ENCODE data around the gene ADRA2C.

Gene ADRA2C

GRCh38 chr4:3756343-3757059, 9.7 kb upstream of the ADRA2C start:
- Histone ChIP-seq H3K9me3 (ENCODE audit: control insufficient read depth, low read length) (no peaks in the 10 kb centered on the region), H3K4me3 (ENCODE audit: insufficient read depth in 1 of 2, low read depth in 1 of 2, low read length in 2 of 2) (no peak overlapping the region), H2BK12ac (ENCODE audit: low read length in 2 of 2) (no peak overlapping the region), H2BK15ac (ENCODE audit: low read depth, poor library complexity, severe bottlenecking) (no peak overlapping the region), H3K36me3 (ENCODE audit: control insufficient read depth in 1 of 2, insufficient read depth in 2 of 2, low read depth in 1 of 2, low read length in 2 of 2) (no peaks in the 10 kb centered on the region), H3K4me1 (ENCODE audit: control insufficient read depth, insufficient read depth, low read depth, low read length) (peaks cover 1% of the 10 kb centered on the region), H4K8ac (ENCODE audit: low read length) (no peak overlapping the region), H3K14ac (ENCODE audit: low read length in 2 of 2) (no peak overlapping the region), H3K4ac (ENCODE audit: low read depth in 1 of 2, low read length in 2 of 2) (no peak overlapping the region), H2AFZ (ENCODE audit: low read depth, low read length) (no peak overlapping the region), H3K18ac (ENCODE audit: low read depth in 1 of 2, low read length in 2 of 2) (no peak overlapping the region), H3K27me3 (ENCODE audit: control insufficient read depth in 1 of 2, insufficient read depth in 1 of 2, low read length in 2 of 2) (peaks cover 7 to 76% of the 10 kb centered on the region in 2 experiments), H3K79me1 (replicated peaks; ENCODE audit: low read length, poor library complexity, severe bottlenecking) (no peaks in the 10 kb centered on the region), H3K23ac (ENCODE audit: low read length in 2 of 2) (no peak overlapping the region), H3K9ac (ENCODE audit: low read length) (no peak overlapping the region), H3K4me2 (ENCODE audit: low read length, poor library complexity, severe bottlenecking) (no peak overlapping the region), H2AK5ac (ENCODE audit: low read length, severe bottlenecking) (no peak overlapping the region), H2BK120ac (ENCODE audit: low read depth, low read length) (no peak overlapping the region), H2BK5ac (ENCODE audit: low read depth, low read length, poor library complexity, severe bottlenecking) (no peak overlapping the region), H4K91ac (ENCODE audit: low read length) (no peak overlapping the region), H3K27ac (ENCODE audit: low read length, poor library complexity, severe bottlenecking) (no peak overlapping the region)
- no peak for DNase-seq
- 84% methylated on average over 12 of the region's 12 CpGs for WGBS

GRCh38 chr4:3759236-3759635, 6.9 kb upstream of the ADRA2C start:
- H4K8ac ChIP-seq (ENCODE audit: low read length): no peak overlapping the region
- H3K14ac ChIP-seq (ENCODE audit: low read length in 2 of 2): no peak overlapping the region
- no peak overlapping the region for H3K4me2 ChIP-seq (ENCODE audit: low read length, poor library complexity, severe bottlenecking)
- WGBS: 88% methylated on average over 15 of the region's 15 CpGs
- H3K9me3 ChIP-seq (ENCODE audit: control insufficient read depth, low read length): no peaks in the 10 kb centered on the region
- no peak overlapping the region for H3K4me3 ChIP-seq (ENCODE audit: insufficient read depth in 1 of 2, low read depth in 1 of 2, low read length in 2 of 2)
- no peak overlapping the region for H3K23ac ChIP-seq (ENCODE audit: low read length in 2 of 2)
- H3K4ac ChIP-seq (ENCODE audit: low read depth in 1 of 2, low read length in 2 of 2): no peak overlapping the region
- no peak overlapping the region for H2BK12ac ChIP-seq (ENCODE audit: low read length in 2 of 2)
- peaks cover 20 to 77% of the 10 kb centered on the region in 2 experiments for H3K27me3 ChIP-seq (ENCODE audit: control insufficient read depth in 1 of 2, insufficient read depth in 1 of 2, low read length in 2 of 2)
- no peak overlapping the region for H2BK120ac ChIP-seq (ENCODE audit: low read depth, low read length)
- no peaks in the 10 kb centered on the region for H3K36me3 ChIP-seq (ENCODE audit: control insufficient read depth in 1 of 2, insufficient read depth in 2 of 2, low read depth in 1 of 2, low read length in 2 of 2)
- H3K27ac ChIP-seq (ENCODE audit: low read length, poor library complexity, severe bottlenecking): no peak overlapping the region
- H4K91ac ChIP-seq (ENCODE audit: low read length): no peak overlapping the region
- no peaks in the 10 kb centered on the region for H3K79me1 ChIP-seq (replicated peaks; ENCODE audit: low read length, poor library complexity, severe bottlenecking)
- no peak overlapping the region for H2AFZ ChIP-seq (ENCODE audit: low read depth, low read length)
- H2BK15ac ChIP-seq (ENCODE audit: low read depth, poor library complexity, severe bottlenecking): no peak overlapping the region
- H2AK5ac ChIP-seq (ENCODE audit: low read length, severe bottlenecking): no peak overlapping the region
- DNase-seq: no peak
- no peak overlapping the region for H3K9ac ChIP-seq (ENCODE audit: low read length)
- peaks cover 1% of the 10 kb centered on the region for H3K4me1 ChIP-seq (ENCODE audit: control insufficient read depth, insufficient read depth, low read depth, low read length)
- H3K18ac ChIP-seq (ENCODE audit: low read depth in 1 of 2, low read length in 2 of 2): no peak overlapping the region
- H2BK5ac ChIP-seq (ENCODE audit: low read depth, low read length, poor library complexity, severe bottlenecking): no peak overlapping the region

DNA sequence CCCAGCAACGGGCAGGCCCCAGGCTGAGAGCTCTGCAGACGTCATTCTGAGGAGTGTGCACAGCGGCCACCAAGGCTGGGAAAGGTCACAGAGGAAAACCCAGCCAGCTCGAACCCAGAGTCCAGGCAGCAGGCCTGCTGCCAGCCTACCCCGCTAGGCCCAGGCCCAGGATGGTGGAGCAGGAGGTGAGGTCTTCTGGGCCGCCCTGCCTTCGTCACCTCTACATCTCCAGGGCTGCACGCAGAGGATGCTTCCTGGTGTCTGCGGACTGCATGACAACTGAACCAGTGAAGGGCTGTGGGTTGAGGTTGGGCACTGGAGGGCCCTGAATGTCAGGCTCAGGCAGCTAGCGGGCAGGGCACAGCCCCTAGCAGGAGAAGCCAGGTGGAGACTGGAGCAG, 5.8 kb upstream of the ADRA2C start:
- H3K79me1 ChIP-seq (replicated peaks; ENCODE audit: low read length, poor library complexity, severe bottlenecking): no peaks in the 10 kb centered on the region
- H3K9me3 ChIP-seq (ENCODE audit: control insufficient read depth, low read length): no peaks in the 10 kb centered on the region
- H3K18ac ChIP-seq (ENCODE audit: low read depth in 1 of 2, low read length in 2 of 2): no peak overlapping the region
- 81% methylated on average over 10 of the region's 10 CpGs for WGBS
- no peak overlapping the region for H3K23ac ChIP-seq (ENCODE audit: low read length in 2 of 2)
- H3K9ac ChIP-seq (ENCODE audit: low read length): no peak overlapping the region
- H3K27ac ChIP-seq (ENCODE audit: low read length, poor library complexity, severe bottlenecking): no peak overlapping the region
- H2BK120ac ChIP-seq (ENCODE audit: low read depth, low read length): no peak overlapping the region
- H4K91ac ChIP-seq (ENCODE audit: low read length): no peak overlapping the region
- H2AFZ ChIP-seq (ENCODE audit: low read depth, low read length): no peak overlapping the region
- no peak overlapping the region for H3K4ac ChIP-seq (ENCODE audit: low read depth in 1 of 2, low read length in 2 of 2)
- no peak overlapping the region for H3K4me2 ChIP-seq (ENCODE audit: low read length, poor library complexity, severe bottlenecking)
- H3K27me3 ChIP-seq (ENCODE audit: control insufficient read depth in 1 of 2, insufficient read depth in 1 of 2, low read length in 2 of 2): peaks cover 24 to 78% of the 10 kb centered on the region in 2 experiments
- no peaks in the 10 kb centered on the region for H3K36me3 ChIP-seq (ENCODE audit: control insufficient read depth in 1 of 2, insufficient read depth in 2 of 2, low read depth in 1 of 2, low read length in 2 of 2)
- H2BK12ac ChIP-seq (ENCODE audit: low read length in 2 of 2): no peak overlapping the region
- H2BK5ac ChIP-seq (ENCODE audit: low read depth, low read length, poor library complexity, severe bottlenecking): no peak overlapping the region
- H4K8ac ChIP-seq (ENCODE audit: low read length): no peak overlapping the region
- no peak overlapping the region for H2AK5ac ChIP-seq (ENCODE audit: low read length, severe bottlenecking)
- H3K4me1 ChIP-seq (ENCODE audit: control insufficient read depth, insufficient read depth, low read depth, low read length): peaks cover 6% of the 10 kb centered on the region
- no peak overlapping the region for H3K4me3 ChIP-seq (ENCODE audit: insufficient read depth in 1 of 2, low read depth in 1 of 2, low read length in 2 of 2)
- no peak for DNase-seq
- H3K14ac ChIP-seq (ENCODE audit: low read length in 2 of 2): no peak overlapping the region
- no peak overlapping the region for H2BK15ac ChIP-seq (ENCODE audit: low read depth, poor library complexity, severe bottlenecking)

DNA sequence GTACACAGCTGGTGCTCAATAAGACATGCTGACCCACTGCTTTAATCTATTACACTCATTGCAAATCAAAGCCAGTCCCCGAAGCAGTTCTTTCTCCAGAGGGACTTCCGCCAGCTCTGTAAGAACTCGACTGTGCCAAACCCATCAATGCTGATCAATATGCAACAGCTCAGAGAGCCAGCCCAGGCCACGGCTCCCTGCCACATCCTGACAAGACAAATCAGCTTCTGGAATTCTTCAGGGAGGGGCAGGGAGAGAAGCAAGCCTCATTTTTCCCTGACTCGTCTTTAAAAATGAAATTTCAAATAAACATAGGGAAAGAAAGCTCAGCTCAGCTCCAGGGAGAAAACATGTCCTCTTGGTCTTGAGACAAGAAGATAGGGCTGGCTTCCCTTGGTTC, 5.3 kb upstream of the ADRA2C start:
- no peak overlapping the region for H3K14ac ChIP-seq (ENCODE audit: low read length in 2 of 2)
- H4K8ac ChIP-seq (ENCODE audit: low read length): no peak overlapping the region
- H3K4me3 ChIP-seq (ENCODE audit: insufficient read depth in 1 of 2, low read depth in 1 of 2, low read length in 2 of 2): no peak overlapping the region
- H2BK15ac ChIP-seq (ENCODE audit: low read depth, poor library complexity, severe bottlenecking): no peak overlapping the region
- H3K18ac ChIP-seq (ENCODE audit: low read depth in 1 of 2, low read length in 2 of 2): no peak overlapping the region
- H3K9me3 ChIP-seq (ENCODE audit: control insufficient read depth, low read length): no peaks in the 10 kb centered on the region
- WGBS: 71% methylated on average over 4 of the region's 5 CpGs
- no peak overlapping the region for H3K4me2 ChIP-seq (ENCODE audit: low read length, poor library complexity, severe bottlenecking)
- H4K91ac ChIP-seq (ENCODE audit: low read length): no peak overlapping the region
- H3K79me1 ChIP-seq (replicated peaks; ENCODE audit: low read length, poor library complexity, severe bottlenecking): no peaks in the 10 kb centered on the region
- H3K9ac ChIP-seq (ENCODE audit: low read length): no peak overlapping the region
- no peak overlapping the region for H2AK5ac ChIP-seq (ENCODE audit: low read length, severe bottlenecking)
- no peak overlapping the region for H3K27ac ChIP-seq (ENCODE audit: low read length, poor library complexity, severe bottlenecking)
- peaks cover 8% of the 10 kb centered on the region for H3K4me1 ChIP-seq (ENCODE audit: control insufficient read depth, insufficient read depth, low read depth, low read length)
- peaks cover 24 to 75% of the 10 kb centered on the region in 2 experiments for H3K27me3 ChIP-seq (ENCODE audit: control insufficient read depth in 1 of 2, insufficient read depth in 1 of 2, low read length in 2 of 2)
- DNase-seq: no peak
- no peak overlapping the region for H2BK5ac ChIP-seq (ENCODE audit: low read depth, low read length, poor library complexity, severe bottlenecking)
- H2AFZ ChIP-seq (ENCODE audit: low read depth, low read length): no peak overlapping the region
- H2BK12ac ChIP-seq (ENCODE audit: low read length in 2 of 2): no peak overlapping the region
- H3K4ac ChIP-seq (ENCODE audit: low read depth in 1 of 2, low read length in 2 of 2): no peak overlapping the region
- no peaks in the 10 kb centered on the region for H3K36me3 ChIP-seq (ENCODE audit: control insufficient read depth in 1 of 2, insufficient read depth in 2 of 2, low read depth in 1 of 2, low read length in 2 of 2)
- no peak overlapping the region for H3K23ac ChIP-seq (ENCODE audit: low read length in 2 of 2)
- H2BK120ac ChIP-seq (ENCODE audit: low read depth, low read length): no peak overlapping the region

Measured in mesenchymal stem cell (in vitro differentiated cells and primary cell).